ENCODE measurements around the gene B3GNT8.

B3GNT8 gene

DNA sequence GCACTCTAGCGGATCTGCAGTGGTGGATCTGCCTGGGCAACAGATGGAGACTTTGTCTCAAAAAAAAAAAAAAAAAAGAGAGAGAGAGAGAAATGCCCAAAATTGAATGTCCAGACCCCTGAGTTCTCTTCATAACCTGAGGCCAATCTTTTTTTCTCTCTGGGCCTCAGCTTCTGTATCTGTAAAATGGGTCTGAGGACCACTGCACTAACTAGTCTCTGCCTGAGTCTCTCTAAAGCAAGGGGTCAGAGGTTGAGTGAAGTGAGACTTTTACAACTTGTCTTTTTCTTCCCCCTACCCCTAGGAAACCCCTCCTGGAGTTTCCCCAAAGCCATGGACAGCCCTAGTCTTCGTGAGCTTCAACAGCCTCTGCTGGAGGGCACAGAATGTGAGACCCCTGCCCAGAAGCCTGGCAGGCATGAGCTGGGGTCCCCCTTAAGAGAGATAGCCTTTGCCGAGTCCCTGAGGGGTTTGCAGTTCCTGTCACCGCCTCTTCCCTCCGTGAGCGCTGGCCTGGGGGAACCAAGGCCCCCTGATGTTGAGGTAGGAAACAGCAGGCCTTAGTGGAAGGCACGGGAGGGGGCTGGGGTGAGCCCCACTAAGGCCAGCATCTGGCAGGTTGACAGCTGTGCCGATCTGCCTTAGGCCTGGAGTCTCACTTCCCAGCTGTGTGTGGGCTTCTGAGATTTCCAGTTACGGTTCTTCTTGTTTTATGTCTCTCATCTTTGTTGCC, 49.0 kb downstream of the B3GNT8 start:
- peak; percentile 65 for DNase-seq (ENCODE audit: low spot score)
- in situ Hi-C loops (cut with MboI; ENCODE audit: low sequenced_read_pairs, unreplicated experiment), result no loop called here
- TF ChIP-seq, protein P1, sequence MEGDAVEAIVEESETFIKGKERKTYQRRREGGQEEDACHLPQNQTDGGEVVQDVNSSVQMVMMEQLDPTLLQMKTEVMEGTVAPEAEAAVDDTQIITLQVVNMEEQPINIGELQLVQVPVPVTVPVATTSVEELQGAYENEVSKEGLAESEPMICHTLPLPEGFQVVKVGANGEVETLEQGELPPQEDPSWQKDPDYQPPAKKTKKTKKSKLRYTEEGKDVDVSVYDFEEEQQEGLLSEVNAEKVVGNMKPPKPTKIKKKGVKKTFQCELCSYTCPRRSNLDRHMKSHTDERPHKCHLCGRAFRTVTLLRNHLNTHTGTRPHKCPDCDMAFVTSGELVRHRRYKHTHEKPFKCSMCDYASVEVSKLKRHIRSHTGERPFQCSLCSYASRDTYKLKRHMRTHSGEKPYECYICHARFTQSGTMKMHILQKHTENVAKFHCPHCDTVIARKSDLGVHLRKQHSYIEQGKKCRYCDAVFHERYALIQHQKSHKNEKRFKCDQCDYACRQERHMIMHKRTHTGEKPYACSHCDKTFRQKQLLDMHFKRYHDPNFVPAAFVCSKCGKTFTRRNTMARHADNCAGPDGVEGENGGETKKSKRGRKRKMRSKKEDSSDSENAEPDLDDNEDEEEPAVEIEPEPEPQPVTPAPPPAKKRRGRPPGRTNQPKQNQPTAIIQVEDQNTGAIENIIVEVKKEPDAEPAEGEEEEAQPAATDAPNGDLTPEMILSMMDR (IDR thresholded peaks at IDR 0.05; ENCODE audit: borderline replicate concordance, control extremely low read depth, extremely low read depth, insufficient read depth, missing control alignments), result peak; percentile 35

- TF ChIP-seq, protein P1 (IDR thresholded peaks at IDR 0.05; ENCODE audit: borderline replicate concordance, control extremely low read depth, extremely low read depth, insufficient read depth, missing control alignments), result no peak
- in situ Hi-C loops (cut with MboI; ENCODE audit: low sequenced_read_pairs, unreplicated experiment), result no loop called here
- no peak for DNase-seq (ENCODE audit: low spot score)
Observed at GRCh38 chr19:41376998-41377365, 50.2 kb downstream of the B3GNT8 start.

DNA sequence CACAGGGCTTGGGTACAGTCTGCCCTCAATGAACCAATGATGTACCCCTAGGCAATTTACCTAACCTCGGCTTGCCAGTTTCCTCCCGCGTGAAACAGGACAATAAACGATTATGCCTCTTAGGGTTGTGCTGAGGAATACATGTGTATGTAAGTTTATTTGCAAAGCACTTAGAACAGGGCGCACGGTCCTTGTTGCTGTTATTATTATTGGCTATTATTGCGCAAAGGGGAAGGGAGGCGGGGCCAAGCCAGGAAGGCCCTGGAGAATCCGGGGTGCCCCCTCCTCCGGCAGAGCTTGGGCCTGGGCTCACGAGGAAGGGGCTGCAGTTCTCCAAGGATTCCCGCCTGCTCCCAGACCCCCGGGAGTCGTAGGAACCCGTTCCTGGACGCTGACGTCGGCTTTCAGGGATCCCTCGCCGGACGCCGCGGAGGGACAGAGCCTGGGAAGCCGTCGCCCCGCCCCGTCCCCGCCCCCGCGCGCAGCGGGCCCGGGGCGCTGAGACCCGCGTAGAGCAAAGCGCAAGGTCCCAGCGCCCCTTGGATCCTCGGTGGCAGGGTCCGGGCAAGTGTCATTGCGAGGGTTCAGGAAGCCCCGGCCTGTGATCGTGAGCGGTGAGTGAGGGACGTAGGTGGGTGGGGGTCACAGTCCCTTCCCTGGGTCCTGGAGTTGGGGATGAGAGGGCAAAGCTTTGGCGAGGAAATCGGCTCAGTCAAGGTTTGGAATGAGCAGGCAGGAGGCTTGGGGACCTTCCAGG, 50.8 kb downstream of the B3GNT8 start, which contains the start of gene TMEM91:
TMEM91 (plus strand) TSS at position 293 of the 757 bp plus-strand sequence. CDS start 1,777 bp downstream, outside the sequence.
- in situ Hi-C loops (cut with MboI; ENCODE audit: low sequenced_read_pairs, unreplicated experiment), result no loop called here
- TF ChIP-seq, protein P1 (IDR thresholded peaks at IDR 0.05; ENCODE audit: borderline replicate concordance, control extremely low read depth, extremely low read depth, insufficient read depth, missing control alignments), result no peak
- DNase-seq (ENCODE audit: low spot score), result no peak
